Measurements from ENCODE around the gene RPL29. TPM values are rescaled to one million over a fixed set of nuclear protein-coding genes. Genes with fewer than 3 reads are reported as not detected.

Gene RPL29
- total RNA-seq, 1 donor from 2014 or later: 2,366 TPM

- no peak for DNase-seq (ENCODE audit: low read depth)
- Histone ChIP-seq H3K27me3 (ENCODE audit: control insufficient read depth, insufficient read depth, low read length) (no peaks in the 10 kb centered on the region), H3K4me3 (ENCODE audit: low read depth, low read length) (no peak overlapping the region), H3K36me3 (ENCODE audit: control insufficient read depth, insufficient read depth, low read length) (no peaks in the 10 kb centered on the region)
- TF ChIP-seq, protein P1, sequence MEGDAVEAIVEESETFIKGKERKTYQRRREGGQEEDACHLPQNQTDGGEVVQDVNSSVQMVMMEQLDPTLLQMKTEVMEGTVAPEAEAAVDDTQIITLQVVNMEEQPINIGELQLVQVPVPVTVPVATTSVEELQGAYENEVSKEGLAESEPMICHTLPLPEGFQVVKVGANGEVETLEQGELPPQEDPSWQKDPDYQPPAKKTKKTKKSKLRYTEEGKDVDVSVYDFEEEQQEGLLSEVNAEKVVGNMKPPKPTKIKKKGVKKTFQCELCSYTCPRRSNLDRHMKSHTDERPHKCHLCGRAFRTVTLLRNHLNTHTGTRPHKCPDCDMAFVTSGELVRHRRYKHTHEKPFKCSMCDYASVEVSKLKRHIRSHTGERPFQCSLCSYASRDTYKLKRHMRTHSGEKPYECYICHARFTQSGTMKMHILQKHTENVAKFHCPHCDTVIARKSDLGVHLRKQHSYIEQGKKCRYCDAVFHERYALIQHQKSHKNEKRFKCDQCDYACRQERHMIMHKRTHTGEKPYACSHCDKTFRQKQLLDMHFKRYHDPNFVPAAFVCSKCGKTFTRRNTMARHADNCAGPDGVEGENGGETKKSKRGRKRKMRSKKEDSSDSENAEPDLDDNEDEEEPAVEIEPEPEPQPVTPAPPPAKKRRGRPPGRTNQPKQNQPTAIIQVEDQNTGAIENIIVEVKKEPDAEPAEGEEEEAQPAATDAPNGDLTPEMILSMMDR (IDR thresholded peaks at IDR 0.05; ENCODE audit: insufficient read depth, low read length, poor library complexity, severe bottlenecking): no peak
Measured at GRCh38 chr3:51980253-51980652, 15.4 kb downstream of the RPL29 start.

GRCh38 chr3:51978143-51978502 lies 17.6 kb downstream of the RPL29 start:
- Histone ChIP-seq H3K27me3 (ENCODE audit: control insufficient read depth, insufficient read depth, low read length) (no peaks in the 10 kb centered on the region), H3K36me3 (ENCODE audit: control insufficient read depth, insufficient read depth, low read length) (no peaks in the 10 kb centered on the region), H3K4me3 (ENCODE audit: low read depth, low read length) (no peak overlapping the region)
- TF ChIP-seq, protein P1 (IDR thresholded peaks at IDR 0.05; ENCODE audit: insufficient read depth, low read length, poor library complexity, severe bottlenecking): no peak
- no peak for DNase-seq (ENCODE audit: low read depth)

GRCh38 chr3:51977446-51978142 lies 18.1 kb downstream of the RPL29 start:
- TF ChIP-seq, protein P1 (IDR thresholded peaks at IDR 0.05; ENCODE audit: insufficient read depth, low read length, poor library complexity, severe bottlenecking): no peak
- no peak overlapping the region for H3K4me3 ChIP-seq (ENCODE audit: low read depth, low read length)
- no peaks in the 10 kb centered on the region for H3K27me3 ChIP-seq (ENCODE audit: control insufficient read depth, insufficient read depth, low read length)
- no peaks in the 10 kb centered on the region for H3K36me3 ChIP-seq (ENCODE audit: control insufficient read depth, insufficient read depth, low read length)
- DNase-seq (ENCODE audit: low read depth): no peak

DNA sequence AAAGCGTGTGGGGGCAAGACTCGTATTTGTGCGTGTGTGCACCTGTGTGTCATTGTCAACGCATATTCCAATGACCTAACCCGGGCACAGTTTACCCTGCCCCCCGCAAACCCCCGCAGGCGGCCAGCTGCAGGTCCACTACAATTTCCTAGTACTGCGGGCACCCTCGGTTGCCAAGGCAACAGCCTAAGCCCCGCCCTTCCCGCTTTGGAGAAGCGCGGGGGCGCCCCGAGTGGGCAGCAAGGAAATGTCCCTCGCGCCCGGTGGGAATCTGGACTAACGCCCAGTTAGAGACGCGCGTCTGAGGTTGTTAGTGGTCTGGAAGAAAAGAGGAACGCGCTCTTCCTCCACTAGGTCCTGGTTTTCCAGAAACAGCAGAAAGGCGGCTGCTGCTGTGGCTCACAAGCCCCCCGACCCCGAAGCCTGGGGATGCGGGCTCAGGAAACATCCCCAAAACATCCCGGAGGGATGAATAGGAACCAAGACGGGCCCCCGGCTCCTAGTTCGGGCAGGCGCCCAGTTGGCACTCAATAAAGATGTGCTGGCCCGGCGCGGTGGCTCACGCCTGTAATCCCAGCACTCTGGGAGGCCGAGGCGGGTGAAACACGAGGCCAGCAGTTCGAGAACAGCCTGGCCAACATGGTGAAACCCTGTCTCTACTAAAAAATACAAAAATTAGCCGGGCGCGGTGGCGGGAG lies 19.7 kb downstream of the RPL29 start:
- TF ChIP-seq, protein P1 (IDR thresholded peaks at IDR 0.05; ENCODE audit: insufficient read depth, low read length, poor library complexity, severe bottlenecking): peak; percentile 6
- DNase-seq (ENCODE audit: low read depth): no peak
- peak overlapping the region; percentile 48 for H3K4me3 ChIP-seq (ENCODE audit: low read depth, low read length)
- peaks cover 1% of the 10 kb centered on the region for H3K36me3 ChIP-seq (ENCODE audit: control insufficient read depth, insufficient read depth, low read length)
- no peaks in the 10 kb centered on the region for H3K27me3 ChIP-seq (ENCODE audit: control insufficient read depth, insufficient read depth, low read length)

DNA sequence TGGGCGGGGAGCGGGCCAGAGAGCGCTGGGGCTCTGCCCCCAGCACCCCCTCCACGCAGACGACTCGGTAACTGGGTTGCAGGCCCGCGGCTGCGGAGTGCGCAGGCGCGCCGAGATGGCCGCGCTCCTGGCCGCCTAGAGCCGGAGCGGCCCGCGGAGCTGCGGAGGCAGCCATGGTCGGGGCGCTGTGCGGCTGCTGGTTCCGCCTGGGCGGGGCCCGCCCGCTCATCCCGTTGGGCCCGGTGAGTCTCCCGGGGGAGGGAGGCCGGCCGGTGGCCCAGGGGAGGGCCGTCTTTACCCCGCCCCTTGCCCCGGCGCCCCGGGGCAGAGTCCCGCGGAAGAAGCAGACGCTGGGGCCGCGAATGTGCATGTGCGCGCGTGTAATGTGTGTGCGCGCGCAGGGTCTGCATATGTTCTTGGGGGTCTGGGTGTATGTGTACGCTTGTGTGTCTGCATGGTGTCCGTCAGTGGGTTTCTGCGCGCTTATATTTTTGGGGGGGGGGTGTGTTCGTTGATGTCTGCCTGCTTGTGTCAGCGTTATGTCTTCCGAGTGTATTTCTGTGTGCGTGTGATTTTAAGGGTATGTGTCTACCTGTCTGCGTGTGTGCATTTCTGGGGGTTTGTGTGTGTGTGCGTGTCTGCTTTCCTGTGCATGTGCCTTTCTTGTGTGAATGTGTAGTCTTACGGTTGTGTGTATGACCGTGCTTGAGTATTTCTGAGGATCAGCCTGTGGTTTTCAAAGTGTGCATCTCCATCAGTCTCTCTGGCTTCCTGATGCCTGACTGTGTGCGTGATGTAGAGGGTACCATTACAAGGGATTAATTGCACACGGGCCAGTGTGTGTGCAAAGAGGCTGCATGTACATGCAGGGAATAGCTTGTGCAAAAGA lies 20.5 kb downstream of the RPL29 start, which contains the start of gene ABHD14A:
TSS of gene ABHD14A (plus strand) at position 102 of the 889 bp plus-strand sequence. CDS start at position 174, 72 bp downstream.
- TF ChIP-seq, protein P1 (IDR thresholded peaks at IDR 0.05; ENCODE audit: insufficient read depth, low read length, poor library complexity, severe bottlenecking): no peak
- DNase-seq (ENCODE audit: low read depth): no peak
- H3K36me3 ChIP-seq (ENCODE audit: control insufficient read depth, insufficient read depth, low read length): peaks cover 1% of the 10 kb centered on the region

More for the DNA sequence above, 20.5 kb downstream of the RPL29 start, which contains the start of gene ABHD14A:
- H3K27me3 ChIP-seq (ENCODE audit: control insufficient read depth, insufficient read depth, low read length): no peaks in the 10 kb centered on the region
- peak within 1 kb of the TSS; percentile 76 for H3K4me3 ChIP-seq (ENCODE audit: low read depth, low read length)
